SIG-M5 treated with dmso at 0.1 percent for 504 hours (cell line): ENCODE results near the gene FDCSP.
"Not testable (repeated sequence)": the region's sequence is repeated elsewhere in the genome, so short reads cannot be mapped to it uniquely, and the experiment has no call there.

Source experiments
- DNase-seq: peaks from one replicate; lab custom pipeline; 2025; ENCODE audit not compliant: unreplicated experiment; lab: John Stamatoyannopoulos, UW

Gene FDCSP

DNA sequence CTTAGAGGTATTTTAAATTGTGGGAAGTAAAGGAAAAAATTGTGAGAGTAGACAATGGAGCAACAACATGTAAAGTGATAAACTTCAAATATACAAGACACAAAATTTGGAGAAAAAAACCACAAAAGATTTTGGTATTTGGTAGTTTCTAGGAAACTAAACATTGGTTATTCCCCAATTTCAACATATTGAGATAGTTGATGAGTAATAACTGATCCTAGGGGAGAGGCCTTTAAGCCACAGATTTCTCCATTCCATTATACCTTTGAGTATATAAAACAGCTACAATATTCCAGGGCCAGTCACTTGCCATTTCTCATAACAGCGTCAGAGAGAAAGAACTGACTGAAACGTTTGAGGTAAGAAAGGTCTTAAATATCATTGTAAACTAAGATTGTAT, at the start of gene FDCSP:
Gene FDCSP, plus strand, starts transcription at position 301 of the 400 bp plus-strand sequence. CDS start 5,071 bp downstream, outside the sequence.
- no peak for DNase-seq

DNA sequence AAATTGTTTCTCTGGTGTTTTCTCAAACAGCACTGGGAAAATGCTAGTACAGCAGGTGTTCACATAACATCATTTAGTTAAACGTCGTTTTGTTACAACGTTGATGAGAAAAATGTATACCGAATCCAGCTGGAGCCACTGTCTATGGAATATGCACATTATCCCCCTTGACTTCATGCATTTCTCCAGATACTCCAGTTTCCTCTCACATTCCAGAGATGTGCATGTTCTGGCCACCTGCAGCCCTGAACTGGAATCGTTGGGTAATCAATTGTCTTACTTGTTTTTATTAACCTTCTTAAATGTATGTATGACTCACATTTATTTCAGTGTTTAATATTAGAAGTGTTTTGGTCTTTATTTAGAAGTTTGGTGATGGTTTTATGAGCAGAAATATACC, 48.8 kb upstream of the FDCSP start:
- DNase-seq: no peak

DNA sequence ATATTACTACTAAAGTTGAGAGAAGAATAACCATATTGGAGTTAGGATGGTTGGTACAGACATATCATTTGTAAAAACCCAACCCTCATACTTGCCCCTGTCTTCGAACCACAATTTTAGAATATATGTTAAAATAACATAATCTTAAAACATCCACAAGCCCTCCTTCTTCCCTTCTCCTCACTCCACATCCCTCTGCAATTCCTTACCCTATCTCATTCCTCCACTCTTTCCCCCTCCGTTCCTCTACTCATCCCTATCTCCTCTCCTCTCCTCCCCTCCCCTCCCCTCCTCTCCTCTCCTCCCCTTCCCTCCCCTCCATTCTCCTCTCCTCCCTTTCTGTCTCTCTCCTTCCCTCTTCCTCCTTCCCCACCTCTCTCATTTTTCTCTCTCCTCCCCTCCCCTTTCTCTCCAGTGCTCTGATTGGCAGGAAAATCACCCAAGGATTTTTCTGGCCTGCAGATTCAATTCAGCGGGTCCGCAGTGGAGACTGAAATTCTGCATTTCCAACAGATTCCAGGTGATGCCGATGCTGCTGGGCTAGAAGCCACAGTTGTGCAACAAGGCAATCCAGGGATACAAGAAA, 47.8 kb upstream of the FDCSP start:
- DNase-seq: no peak

DNA sequence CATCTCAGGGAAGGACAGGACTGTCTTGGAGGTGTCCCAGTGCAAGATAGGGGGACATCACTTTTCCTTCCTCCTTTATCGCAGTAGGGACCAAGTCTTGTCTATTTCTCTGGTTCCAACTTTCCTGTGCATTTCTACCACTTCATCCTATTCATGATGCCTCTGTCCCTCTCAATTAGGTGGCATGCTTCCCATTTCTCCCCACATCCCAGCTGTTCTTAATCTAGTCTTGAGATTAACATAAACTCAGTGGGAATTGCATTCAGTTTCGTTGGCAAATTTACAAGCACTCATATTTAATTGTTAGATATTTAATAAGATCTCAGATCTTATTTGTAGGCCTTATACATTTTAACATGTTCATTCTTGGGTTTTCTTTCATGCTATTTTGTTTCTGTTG, 46.1 kb upstream of the FDCSP start:
- DNase-seq: no peak

DNA sequence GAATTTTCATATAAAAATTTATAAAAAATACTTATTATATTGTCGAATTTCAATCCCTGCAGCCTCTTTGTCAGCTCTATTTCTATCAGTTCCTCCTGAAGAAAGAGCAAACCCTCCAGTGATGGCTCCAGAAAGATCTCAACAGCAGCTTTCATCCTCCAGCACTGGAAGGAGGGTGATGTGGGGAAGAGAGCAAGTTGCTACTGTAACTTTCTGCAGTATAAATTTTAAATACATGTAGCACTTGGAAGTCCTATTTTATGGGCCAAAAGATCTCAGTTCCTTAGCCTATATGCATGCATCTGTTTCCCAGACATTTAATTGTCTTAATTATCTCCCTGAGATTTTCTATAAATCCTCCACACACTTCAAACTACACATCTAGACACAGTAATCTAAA, 44.1 kb upstream of the FDCSP start:
- no peak for DNase-seq

DNA sequence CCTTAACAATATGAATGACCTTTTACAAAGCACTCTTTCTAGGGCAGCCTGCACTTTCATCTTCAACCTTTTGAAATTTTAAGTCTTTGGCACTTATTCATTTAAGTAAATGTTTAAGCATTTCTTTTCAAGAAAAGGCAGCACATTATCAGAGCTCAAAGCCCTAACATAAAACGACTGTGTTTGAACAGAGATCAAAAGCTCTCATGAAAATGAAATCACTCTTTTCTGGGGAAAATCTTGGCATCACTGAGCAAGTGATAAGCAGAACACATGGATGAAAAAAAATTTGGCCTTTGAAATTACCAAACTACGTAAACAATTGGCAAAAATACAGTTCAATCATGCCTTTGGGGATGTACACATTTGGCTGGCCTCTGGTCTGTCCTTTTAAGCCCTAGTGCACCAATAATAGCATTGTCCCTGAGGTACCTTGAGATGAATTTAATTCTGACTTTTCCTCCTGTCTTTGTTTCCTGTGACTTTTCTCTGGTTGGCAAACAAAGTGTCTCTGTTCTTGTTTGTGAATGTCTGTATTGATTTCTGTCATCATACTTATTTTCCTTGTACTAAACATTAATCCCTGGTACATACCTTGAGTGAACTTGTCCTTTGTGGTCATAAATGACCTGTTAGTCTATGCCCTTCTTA, 43.3 kb upstream of the FDCSP start:
- no peak for DNase-seq

DNA sequence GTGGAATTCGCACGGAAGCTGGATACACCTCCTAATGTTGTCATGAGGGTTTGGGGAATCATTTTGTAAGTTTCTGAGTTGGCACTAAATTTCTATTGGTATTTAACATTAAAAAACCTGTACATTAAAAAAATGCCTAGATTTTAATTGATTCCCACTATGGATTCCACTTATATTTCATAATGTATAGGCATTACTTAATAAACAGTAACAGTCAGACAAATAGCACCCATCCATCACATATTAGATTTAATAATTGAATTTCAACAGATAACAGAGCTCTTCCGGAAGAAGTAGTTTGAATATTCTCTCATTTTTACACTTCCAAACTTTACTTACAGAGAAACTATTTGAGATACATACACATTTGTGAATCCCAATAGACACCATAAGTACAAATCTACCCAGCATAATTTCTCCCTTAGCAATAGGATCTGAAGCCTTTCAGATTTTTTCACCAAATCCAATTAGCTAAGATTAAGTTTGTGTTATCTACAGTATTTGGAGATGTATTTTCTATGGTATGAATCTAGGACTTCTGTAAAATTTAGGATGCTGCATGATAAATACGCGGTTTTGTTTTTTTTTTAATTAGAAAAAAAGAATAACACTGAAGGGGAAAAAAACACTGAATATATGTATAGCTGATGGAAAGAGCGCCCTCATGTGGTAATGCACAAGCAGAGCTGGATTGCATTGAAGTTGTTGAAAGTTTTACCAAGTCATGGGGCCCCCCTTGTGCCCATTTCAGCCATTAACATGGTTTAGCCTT, 42.6 kb upstream of the FDCSP start:
- peak; percentile 44 for DNase-seq

DNA sequence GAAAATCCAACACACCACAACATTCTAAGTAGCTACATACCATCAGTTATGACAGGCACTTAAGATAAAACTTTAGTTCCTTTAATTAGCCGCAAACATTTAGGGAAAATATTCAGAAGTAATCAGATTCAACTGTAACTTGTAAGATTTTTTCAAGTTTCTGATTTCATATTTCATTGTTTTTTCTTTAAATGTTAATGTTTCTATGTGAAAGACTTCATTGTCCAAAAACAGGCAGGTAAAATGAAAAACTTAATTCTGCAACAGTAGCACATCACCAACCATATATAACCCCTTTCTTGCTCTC, 42.0 kb upstream of the FDCSP start:
- no peak for DNase-seq

DNA sequence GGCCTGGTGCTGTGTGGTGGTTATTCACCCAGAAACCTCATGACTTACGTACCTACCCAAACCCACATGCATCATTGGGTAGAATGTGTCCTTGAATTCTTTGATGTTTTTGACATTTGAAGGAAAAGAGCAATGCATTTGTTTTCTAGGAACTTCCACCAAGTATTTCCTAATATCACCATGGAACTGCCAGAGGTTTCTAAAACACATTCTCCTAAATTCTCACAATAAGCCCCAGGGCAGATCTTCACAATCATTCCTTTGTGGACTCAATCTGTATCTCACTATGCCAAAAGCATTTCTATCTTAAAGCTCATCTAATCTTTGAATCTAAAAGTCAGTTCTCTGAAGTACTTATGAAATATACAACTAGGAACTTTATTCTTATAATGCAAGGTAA, 38.7 kb upstream of the FDCSP start:
- DNase-seq: no peak

DNA sequence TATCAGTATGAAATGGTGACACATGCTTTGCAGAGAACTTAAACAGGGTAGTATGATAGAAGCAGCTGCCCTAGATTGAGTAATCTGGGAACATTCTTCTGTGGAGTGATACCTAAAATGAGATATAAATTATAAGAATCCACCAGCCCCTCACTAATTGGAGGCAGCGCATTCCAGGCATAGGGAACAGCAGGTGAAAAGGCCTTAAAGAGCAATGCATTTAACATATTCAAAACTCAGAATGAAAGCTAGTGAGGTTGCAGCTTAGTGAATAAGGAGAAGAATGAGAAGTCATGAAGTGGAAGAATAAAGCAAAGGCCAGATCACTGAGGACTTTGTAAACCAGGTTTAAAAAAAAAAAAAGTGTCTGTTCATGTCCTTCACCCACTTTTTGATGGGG, 35.3 kb upstream of the FDCSP start:
- DNase-seq: no peak

DNA sequence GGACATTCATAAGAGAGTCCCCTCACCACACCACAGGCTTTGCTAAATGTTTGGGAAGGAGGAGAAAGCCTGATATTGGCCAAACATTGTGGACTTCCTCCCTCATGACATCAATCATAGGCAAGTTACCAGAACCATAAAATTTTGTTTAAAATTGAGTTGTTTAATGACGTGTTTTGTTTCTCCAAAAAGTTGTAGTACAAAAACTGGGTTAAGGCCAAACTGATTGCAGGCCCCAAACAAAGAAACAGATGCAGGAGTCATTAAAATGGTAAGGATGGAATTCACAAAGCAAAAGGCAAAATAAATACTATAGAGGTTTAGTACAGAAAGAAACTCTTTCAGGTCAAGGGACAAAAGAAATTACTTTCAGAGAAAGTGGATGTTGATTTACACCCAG, 34.3 kb upstream of the FDCSP start:
- DNase-seq: no peak

DNA sequence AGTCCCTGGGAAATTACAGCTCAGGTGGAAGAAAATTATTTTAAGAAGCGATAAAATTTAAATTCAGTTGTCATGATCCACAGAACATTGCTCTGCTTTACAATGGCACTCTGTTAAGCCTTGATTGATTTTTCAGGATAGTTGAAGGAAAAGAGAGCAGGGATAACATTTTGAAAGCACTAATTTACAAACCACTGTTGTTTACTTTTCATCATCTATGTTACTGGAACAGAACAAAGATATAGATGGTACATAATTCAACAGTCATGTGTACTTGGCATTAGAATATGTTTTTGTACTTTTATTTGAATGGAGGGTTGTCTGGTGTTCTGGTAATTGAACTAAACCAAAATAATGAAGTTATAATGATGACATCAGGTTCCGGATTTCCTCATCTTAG, 33.0 kb upstream of the FDCSP start:
- no peak for DNase-seq

DNA sequence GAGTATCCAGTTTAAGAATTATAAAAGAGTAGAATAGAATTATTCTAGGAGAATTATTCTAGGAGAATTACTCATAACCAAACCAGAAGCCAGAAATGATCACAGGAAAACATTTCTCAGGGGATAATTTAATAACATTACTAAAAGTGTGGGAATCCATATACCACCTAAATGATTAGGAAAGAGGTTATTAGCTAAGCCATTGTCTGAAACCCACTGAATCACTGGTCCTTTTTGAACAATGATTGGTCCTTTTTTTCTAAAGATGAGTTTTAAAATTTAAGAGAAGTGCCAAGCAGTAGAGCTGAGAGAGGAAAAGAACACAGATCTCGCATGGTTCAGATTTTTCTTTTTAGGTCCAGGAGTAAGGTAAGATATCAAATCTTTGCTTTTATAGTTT, 30.5 kb upstream of the FDCSP start, which contains the start of gene ODAM:
Gene ODAM, plus strand, starts transcription at position 301 of the 400 bp plus-strand sequence. CDS start 819 bp downstream, outside the sequence.
- no peak for DNase-seq

DNA sequence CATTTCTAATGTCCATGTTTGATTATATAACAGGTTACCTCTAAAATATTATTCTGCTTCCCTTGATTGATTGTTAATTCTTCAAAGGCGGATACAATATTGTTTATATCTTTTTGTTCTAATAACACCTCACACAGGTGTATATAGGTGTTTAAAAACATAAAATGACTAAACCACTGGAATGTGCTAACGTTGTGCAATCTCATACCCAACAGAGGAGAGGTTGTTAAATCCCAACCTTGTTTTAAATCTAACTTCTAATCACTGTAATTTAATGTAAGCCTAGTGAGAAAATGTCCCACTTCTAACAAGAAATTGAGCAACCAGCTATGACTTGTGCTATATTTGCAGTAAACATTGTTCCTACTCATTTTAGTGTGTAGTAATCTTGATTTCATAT, 29.1 kb upstream of the FDCSP start:
- DNase-seq: no peak

DNA sequence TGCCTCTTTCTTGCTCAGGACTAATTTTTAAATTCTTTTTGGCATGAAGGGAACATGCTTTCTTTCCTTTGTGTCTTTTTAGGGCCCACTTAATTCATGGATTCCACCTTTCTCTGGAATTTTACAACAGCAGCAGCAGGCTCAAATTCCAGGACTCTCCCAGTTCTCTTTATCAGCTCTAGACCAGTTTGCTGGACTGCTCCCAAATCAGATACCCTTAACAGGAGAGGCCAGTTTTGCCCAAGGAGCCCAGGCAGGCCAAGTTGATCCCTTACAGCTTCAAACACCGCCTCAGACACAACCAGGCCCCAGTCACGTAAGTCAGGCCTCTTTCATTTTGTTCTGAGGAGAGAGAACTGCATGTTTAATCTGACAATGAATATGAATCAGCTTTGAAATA, 28.1 kb upstream of the FDCSP start:
- DNase-seq: no peak

DNA sequence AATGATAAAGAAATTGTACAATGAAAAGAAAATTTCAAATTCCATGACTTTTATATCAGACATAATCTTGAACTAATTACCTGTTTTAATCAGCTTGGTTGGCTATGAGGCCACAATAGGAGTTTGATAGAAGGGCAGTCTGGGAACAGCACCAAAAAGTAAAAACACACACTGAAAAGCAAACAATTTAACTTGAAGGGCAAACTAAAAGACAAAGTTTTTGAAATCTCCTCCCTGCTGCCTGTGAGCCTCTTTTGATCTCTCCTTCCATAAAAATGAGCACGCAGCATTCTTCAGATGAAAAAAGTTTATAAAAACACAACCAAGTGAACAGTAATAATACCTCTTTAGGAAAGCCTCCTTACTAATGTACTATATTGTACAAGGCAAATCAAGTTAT, 22.3 kb upstream of the FDCSP start:
- no peak for DNase-seq

DNA sequence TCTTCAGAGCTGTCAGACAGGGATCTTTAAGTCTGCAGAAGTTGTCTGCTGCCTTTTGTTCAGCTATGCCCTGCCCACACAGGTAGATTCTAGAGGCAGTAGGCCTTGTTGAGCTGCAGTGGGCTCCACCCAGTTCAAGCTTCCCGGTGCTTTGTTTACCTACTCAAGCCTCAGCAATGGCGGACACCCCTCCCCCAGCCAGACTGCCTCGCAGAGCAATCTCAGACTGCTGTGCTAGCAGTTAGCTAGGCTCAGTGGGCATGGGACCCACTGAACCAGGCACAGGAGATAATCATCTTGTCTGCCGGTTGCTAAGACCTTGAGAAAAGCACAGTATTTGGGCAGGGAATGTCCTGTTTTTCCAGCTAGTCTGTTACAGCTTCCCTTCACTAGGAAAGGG, 13.2 kb upstream of the FDCSP start:
- not testable (repeated sequence) for DNase-seq

DNA sequence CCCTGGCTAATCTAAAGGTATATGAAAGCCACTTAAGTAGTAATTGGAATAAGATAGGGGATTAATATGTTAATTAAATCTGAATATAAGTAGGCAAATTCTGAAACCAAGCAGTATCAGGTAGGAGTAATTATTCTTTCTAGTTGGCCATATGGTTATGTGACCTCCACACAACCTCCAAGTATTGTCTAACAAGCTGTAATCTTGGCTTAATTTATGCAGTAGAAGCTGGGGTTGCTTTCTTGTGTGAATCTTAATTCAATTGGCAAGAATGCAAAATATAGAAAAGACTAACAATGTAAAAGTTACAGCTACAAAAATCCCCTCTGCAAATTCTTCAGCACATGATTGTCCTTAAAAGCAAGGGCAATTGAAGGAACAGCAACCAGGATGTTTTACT, 9.8 kb upstream of the FDCSP start:
- DNase-seq: not testable (repeated sequence)

DNA sequence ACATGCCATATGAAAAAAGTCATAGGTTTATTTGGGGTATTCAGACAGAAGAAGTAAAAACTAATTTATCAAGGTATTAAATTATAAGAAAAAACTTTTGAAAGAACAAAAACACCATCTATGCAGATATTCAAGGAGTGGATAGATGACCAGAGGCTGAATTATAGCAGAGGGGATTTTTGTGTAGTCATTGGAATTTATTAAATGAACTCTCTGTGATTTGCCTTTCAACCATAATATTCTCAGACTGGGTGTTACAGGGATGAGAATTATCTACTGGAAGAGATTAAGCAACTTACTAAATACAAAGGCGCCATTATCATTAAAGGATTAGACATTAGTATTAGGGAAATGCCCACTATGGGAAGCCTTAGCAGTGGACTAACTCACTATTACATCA, 9.4 kb upstream of the FDCSP start:
- not testable (repeated sequence) for DNase-seq

DNA sequence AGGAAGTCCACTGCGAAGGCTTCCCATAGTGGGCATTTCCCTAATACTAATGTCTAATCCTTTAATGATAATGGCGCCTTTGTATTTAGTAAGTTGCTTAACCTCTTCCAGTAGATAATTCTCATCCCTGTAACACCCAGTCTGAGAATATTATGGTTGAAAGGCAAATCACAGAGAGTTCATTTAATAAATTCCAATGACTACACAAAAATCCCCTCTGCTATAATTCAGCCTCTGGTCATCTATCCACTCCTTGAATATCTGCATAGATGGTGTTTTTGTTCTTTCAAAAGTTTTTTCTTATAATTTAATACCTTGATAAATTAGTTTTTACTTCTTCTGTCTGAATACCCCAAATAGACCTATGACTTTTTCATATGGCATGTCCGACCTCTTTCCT, 4.5 kb upstream of the FDCSP start:
- not testable (repeated sequence) for DNase-seq

DNA sequence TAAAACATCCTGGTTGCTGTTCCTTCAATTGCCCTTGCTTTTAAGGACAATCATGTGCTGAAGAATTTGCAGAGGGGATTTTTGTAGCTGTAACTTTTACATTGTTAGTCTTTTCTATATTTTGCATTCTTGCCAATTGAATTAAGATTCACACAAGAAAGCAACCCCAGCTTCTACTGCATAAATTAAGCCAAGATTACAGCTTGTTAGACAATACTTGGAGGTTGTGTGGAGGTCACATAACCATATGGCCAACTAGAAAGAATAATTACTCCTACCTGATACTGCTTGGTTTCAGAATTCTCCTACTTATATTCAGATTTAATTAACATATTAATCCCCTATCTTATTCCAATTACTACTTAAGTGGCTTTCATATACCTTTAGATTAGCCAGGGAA, 4.1 kb upstream of the FDCSP start:
- not testable (repeated sequence) for DNase-seq

DNA sequence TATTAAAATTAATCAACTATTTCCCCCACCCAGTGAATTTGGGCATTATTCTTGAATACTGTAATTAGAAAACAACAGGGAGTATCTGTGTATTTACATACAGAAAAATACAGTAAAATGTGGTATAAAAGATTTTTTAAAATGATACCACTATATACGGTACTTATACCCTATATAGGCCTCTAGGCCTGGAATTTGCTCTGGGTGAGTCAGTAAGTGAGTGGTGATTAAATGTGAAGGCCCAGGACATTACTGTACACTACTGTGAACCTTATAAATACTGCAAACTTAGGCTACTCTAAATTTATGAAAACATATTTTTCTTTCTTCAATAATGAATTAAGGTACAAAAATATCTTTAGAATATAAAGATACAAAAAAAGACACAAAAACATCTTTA, 10.2 kb downstream of the FDCSP start:
- DNase-seq: no peak
